Frontal cortex (tissue), 4 donors: ENCODE data around the gene CMTM3. TPM values are rescaled to one million over a fixed set of nuclear protein-coding genes. Genes with fewer than 3 reads are reported as not detected.
"Not testable (repeated sequence)": the region's sequence is repeated elsewhere in the genome, so short reads cannot be mapped to it uniquely, and the experiment has no call there.

Experiments used
- DNase-seq, 2 donors: peaks; one replicate each; pipeline ENCODE4 v3.0.0; 2012; ENCODE audit warnings: low spot score in 2 of 2
- FAIRE-seq: peaks from 2 replicates; lab custom pipeline; 2012; peaks lifted over from hg19 to GRCh38; lab: Jason Lieb, UNC
- total RNA-seq: library from RNA; depleted of rRNA; stranded (reverse); fragments of >200 nt; gene quantifications from one replicate; pipeline ENCODE4 v1.2.3, GENCODE V29; 2014
- donor health status: control.
- donor health status: control.
- donor health status: control.

CMTM3 gene
- total RNA-seq, 1 donor from 2014 or later: 3.3 TPM

GRCh38 chr16:66627611-66628378 lies 23.3 kb downstream of the CMTM3 start:
- not testable (repeated sequence) for DNase-seq, FAIRE-seq

GRCh38 chr16:66629856-66630255 lies 25.4 kb downstream of the CMTM3 start:
- no peak for FAIRE-seq
- no peak for DNase-seq

- FAIRE-seq, DNase-seq: not testable (repeated sequence)
Observed at GRCh38 chr16:66630561-66631260, 26.2 kb downstream of the CMTM3 start.

GRCh38 chr16:66631558-66631957 lies 27.1 kb downstream of the CMTM3 start:
- DNase-seq, FAIRE-seq: not testable (repeated sequence)

GRCh38 chr16:66634527-66635196 lies 30.2 kb downstream of the CMTM3 start:
- FAIRE-seq (no peak), DNase-seq (no peak)

- FAIRE-seq (no peak), DNase-seq (no peak)
Observed at GRCh38 chr16:66635406-66635805, 30.9 kb downstream of the CMTM3 start.

GRCh38 chr16:66636199-66636598 lies 31.7 kb downstream of the CMTM3 start:
- no peak for FAIRE-seq
- no peak for DNase-seq

GRCh38 chr16:66637806-66638205 lies 33.3 kb downstream of the CMTM3 start:
- FAIRE-seq: no peak

GRCh38 chr16:66639091-66639885 lies 34.8 kb downstream of the CMTM3 start:
- no peak for FAIRE-seq
- DNase-seq: no peak

More at GRCh38 chr16:66637806-66638205, 33.3 kb downstream of the CMTM3 start:
- no peak for DNase-seq

GRCh38 chr16:66640724-66641314 lies 36.3 kb downstream of the CMTM3 start:
- FAIRE-seq (no peak), DNase-seq (no peak)

GRCh38 chr16:66641387-66641786 lies 36.9 kb downstream of the CMTM3 start:
- DNase-seq (no peak), FAIRE-seq (no peak)

- DNase-seq (no peak), FAIRE-seq (no peak)
Observed at GRCh38 chr16:66647866-66648265, 43.4 kb downstream of the CMTM3 start.

GRCh38 chr16:66649167-66649566 lies 44.7 kb downstream of the CMTM3 start:
- FAIRE-seq (no peak), DNase-seq (no peak)

- no peak for DNase-seq
- no peak for FAIRE-seq
Observed at GRCh38 chr16:66649636-66650205, 45.2 kb downstream of the CMTM3 start.

GRCh38 chr16:66650707-66651473 lies 46.4 kb downstream of the CMTM3 start:
- DNase-seq (peak in 1 of 2 donors; percentile 68), FAIRE-seq (no peak)

- FAIRE-seq: no peak
Observed at GRCh38 chr16:66651474-66651765, 46.9 kb downstream of the CMTM3 start.

GRCh38 chr16:66651965-66652364 lies 47.5 kb downstream of the CMTM3 start:
- DNase-seq (no peak), FAIRE-seq (no peak)

More at GRCh38 chr16:66651474-66651765, 46.9 kb downstream of the CMTM3 start:
- no peak for DNase-seq

- DNase-seq (no peak), FAIRE-seq (no peak)
Observed at GRCh38 chr16:66652661-66653360, 48.3 kb downstream of the CMTM3 start.
